PC-3 (cell line): ENCODE measurements around the gene BRD8. TPM values are rescaled to one million over a fixed set of nuclear protein-coding genes. Genes with fewer than 3 reads are reported as not detected.

Experiments
- ATAC-seq: fragments of 200-7000 bp; cut with Tn5 transposase; 2 replicates; pipeline ENCODE4 v1.9.1; 2020; ENCODE audit warnings: mild to moderate bottlenecking, moderate library complexity
- BruUV-seq: library from RNA; stranded (reverse); fragments of 400-500 nt; replicated peaks from 2 replicates; lab custom pipeline; 2021; lab: Mats Ljungman, UMichigan
- CTCF ChIA-PET: fragments of 300-600 bp; sonication (Branson Sonifier 250); formaldehyde crosslinking; loops from one replicate; lab custom pipeline; 2022; ENCODE audit warnings: antibody characterized with exemption; lab: Charles Lee
- POLR2A ChIA-PET: fragments of 300-600 bp; sonication (Branson Sonifier 250); formaldehyde crosslinking; loops from one replicate; lab custom pipeline; 2022; ENCODE audit warnings: antibody characterized with exemption; ENCODE audit not compliant: unreplicated experiment; lab: Charles Lee
- DNase-seq: peaks from one replicate; pipeline ENCODE4 v3.0.0-alpha.2; 2015
- H2AFZ ChIP-seq: fragments of 300-600 bp; sonication (generic); 2 replicates; pipeline ENCODE4 v1.6.0; 2016; ENCODE audit warnings: antibody characterized with exemption, low read length
- H3F3A ChIP-seq: fragments of 300-600 bp; sonication (generic); one replicate; pipeline ENCODE4 v1.6.0; 2017; ENCODE audit warnings: antibody characterized with exemption, low read length, control low read depth, mild to moderate bottlenecking; ENCODE audit not compliant: unreplicated experiment
- H3K27ac ChIP-seq: fragments of 300-600 bp; sonication (generic); 2 replicates; pipeline ENCODE4 v1.5.1; 2016; ENCODE audit warnings: mild to moderate bottlenecking, low read length
- H3K27me3 ChIP-seq: fragments of 300-600 bp; sonication (generic); 2 replicates; pipeline ENCODE4 v1.6.1; 2016; ENCODE audit warnings: low read length, mixed read lengths
- H3K36me3 ChIP-seq: fragments of 300-600 bp; sonication (generic); 2 replicates; pipeline ENCODE4 v1.6.1; 2016; ENCODE audit warnings: low read depth, mixed run types, low read length, mixed read lengths
- H3K4me1 ChIP-seq: fragments of 300-600 bp; sonication (generic); 2 replicates; pipeline ENCODE4 v1.5.1; 2016; ENCODE audit warnings: low read length; ENCODE audit not compliant: insufficient read depth
- H3K4me2 ChIP-seq: fragments of 300-600 bp; sonication (generic); 2 replicates; pipeline ENCODE4 v1.6.0; 2016; ENCODE audit warnings: low read length
- H3K4me3 ChIP-seq: fragments of 300-600 bp; sonication (generic); 2 replicates; pipeline ENCODE4 v1.5.1; 2016; ENCODE audit warnings: mild to moderate bottlenecking, low read length, mixed read lengths
- H3K79me2 ChIP-seq: fragments of 300-600 bp; sonication (generic); 2 replicates; pipeline ENCODE4 v1.6.1; 2017; ENCODE audit warnings: low read length, mixed read lengths
- H3K9ac ChIP-seq: fragments of 300-600 bp; sonication (generic); 2 replicates; pipeline ENCODE4 v1.6.0; 2016; ENCODE audit warnings: mild to moderate bottlenecking, low read length
- H3K9me2 ChIP-seq: fragments of 300-600 bp; sonication (generic); replicated peaks from 2 replicates; pipeline ENCODE4 v1.6.1; 2016; ENCODE audit warnings: mixed run types, low read length, mixed read lengths
- H3K9me3 ChIP-seq: fragments of 300-600 bp; sonication (generic); 2 replicates; pipeline ENCODE4 v1.6.1; 2016; ENCODE audit warnings: low read length, mixed read lengths
- H4K20me1 ChIP-seq: fragments of 300-600 bp; sonication (generic); 2 replicates; pipeline ENCODE4 v1.6.1; 2016; ENCODE audit warnings: low read length, mixed read lengths
- EZH2 ChIP-seq: fragments of 300-600 bp; sonication (generic); IDR thresholded peaks from one replicate; pipeline ENCODE4 v1.6.1; 2017; ENCODE audit warnings: antibody characterized with exemption, mild to moderate bottlenecking, low read length; ENCODE audit not compliant: unreplicated experiment
- EZH2phosphoT487 ChIP-seq: fragments of 300-600 bp; sonication (generic); IDR thresholded peaks from 2 replicates; pipeline ENCODE4 v1.6.1; 2018; ENCODE audit warnings: mild to moderate bottlenecking, antibody characterized with exemption, low read length, borderline replicate concordance
- intact Hi-C: fragments of 100-400 bp; cut with micrococcal nuclease; formaldehyde crosslinking; loops from 2 replicates; pipeline ENCODE4 v1.9.0; 2023
- total RNA-seq: library from RNA; depleted of rRNA; stranded (reverse); fragments of >200 nt; gene quantifications from 2 replicates; pipeline ENCODE4 v1.2.3, GENCODE V29; 2014
- TF ChIP-seq, protein P1 (sequence below): fragments of 300-600 bp; sonication (generic); conservative IDR thresholded peaks from 2 replicates; pipeline ENCODE4 v1.5.1; 2017; ENCODE audit warnings: antibody characterized with exemption, low read depth, mild to moderate bottlenecking, low read length

Gene BRD8
- total RNA-seq, 1 experiment from 2014 or later: 35.6 TPM

GRCh38 chr5:138224712-138225111, 46.3 kb upstream of the BRD8 start:
- H3K27ac ChIP-seq: no peak overlapping the region
- no peaks in the 10 kb centered on the region for H3K79me2 ChIP-seq
- H2AFZ ChIP-seq: no peak overlapping the region
- CTCF ChIA-PET: no interaction called here
- no peaks in the 10 kb centered on the region for H4K20me1 ChIP-seq
- H3K4me3 ChIP-seq: no peak overlapping the region
- no peaks in the 10 kb centered on the region for H3K4me1 ChIP-seq
- 0 out of 2 replicates have a peak, but pooled peaks cover 5% of the 10 kb centered on the region for H3K9me3 ChIP-seq
- H3K9ac ChIP-seq: no peak overlapping the region
- intact Hi-C loops: no loop called here
- no peak for DNase-seq
- TF ChIP-seq EZH2: no peak
- TF ChIP-seq, protein P1, sequence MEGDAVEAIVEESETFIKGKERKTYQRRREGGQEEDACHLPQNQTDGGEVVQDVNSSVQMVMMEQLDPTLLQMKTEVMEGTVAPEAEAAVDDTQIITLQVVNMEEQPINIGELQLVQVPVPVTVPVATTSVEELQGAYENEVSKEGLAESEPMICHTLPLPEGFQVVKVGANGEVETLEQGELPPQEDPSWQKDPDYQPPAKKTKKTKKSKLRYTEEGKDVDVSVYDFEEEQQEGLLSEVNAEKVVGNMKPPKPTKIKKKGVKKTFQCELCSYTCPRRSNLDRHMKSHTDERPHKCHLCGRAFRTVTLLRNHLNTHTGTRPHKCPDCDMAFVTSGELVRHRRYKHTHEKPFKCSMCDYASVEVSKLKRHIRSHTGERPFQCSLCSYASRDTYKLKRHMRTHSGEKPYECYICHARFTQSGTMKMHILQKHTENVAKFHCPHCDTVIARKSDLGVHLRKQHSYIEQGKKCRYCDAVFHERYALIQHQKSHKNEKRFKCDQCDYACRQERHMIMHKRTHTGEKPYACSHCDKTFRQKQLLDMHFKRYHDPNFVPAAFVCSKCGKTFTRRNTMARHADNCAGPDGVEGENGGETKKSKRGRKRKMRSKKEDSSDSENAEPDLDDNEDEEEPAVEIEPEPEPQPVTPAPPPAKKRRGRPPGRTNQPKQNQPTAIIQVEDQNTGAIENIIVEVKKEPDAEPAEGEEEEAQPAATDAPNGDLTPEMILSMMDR: no peak
- no peak for TF ChIP-seq EZH2phosphoT487
- H3K9me2 ChIP-seq: no peaks in the 10 kb centered on the region
- POLR2A ChIA-PET: no interaction called here
- H3K27me3 ChIP-seq: no peaks in the 10 kb centered on the region
- H3K36me3 ChIP-seq: no peaks in the 10 kb centered on the region
- ATAC-seq: no peak
- no peak overlapping the region for H3K4me2 ChIP-seq
- BruUV-seq: no TSS peak
- no peaks in the 10 kb centered on the region for H3F3A ChIP-seq

DNA sequence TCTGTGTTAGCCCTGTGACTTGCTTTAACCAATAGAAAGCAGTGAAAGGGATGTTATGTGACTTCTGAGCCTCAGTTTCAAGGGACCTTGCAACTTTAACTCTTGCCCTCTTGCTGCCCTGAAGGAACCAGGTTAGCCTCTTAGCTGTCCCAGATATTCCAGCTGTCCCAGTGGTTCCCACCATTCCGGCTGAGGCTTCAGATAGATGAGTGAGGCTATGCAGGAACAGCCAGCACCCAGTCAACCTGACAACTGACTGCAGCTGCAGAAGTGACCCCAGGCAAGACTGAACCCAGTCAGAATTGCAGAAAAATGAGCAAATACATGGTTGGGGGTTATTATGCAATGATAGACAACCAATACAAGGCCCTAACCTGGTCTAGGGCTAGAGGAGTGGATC, 45.1 kb upstream of the BRD8 start:
- TF ChIP-seq, protein P1: no peak
- TF ChIP-seq EZH2 (no peak), EZH2phosphoT487 (no peak)
- H3K79me2 ChIP-seq: no peaks in the 10 kb centered on the region
- no peaks in the 10 kb centered on the region for H3K9me2 ChIP-seq
- ChIA-PET CTCF (interaction anchor here (0.7 to 1.1 kb wide), 2 partner anchors 8 to 60 kb away, joined by 3 to 7 read pairs; no protein-coding TSS in a partner anchor), POLR2A (no interaction called here)
- no TSS peak for BruUV-seq
- no peak overlapping the region for H3K4me3 ChIP-seq
- H3F3A ChIP-seq: no peaks in the 10 kb centered on the region
- no peaks in the 10 kb centered on the region for H3K27me3 ChIP-seq
- H3K9ac ChIP-seq: no peak overlapping the region
- H4K20me1 ChIP-seq: no peaks in the 10 kb centered on the region
- no peak overlapping the region for H3K4me2 ChIP-seq
- H3K36me3 ChIP-seq: no peaks in the 10 kb centered on the region
- ATAC-seq: no peak
- H3K4me1 ChIP-seq: no peaks in the 10 kb centered on the region
- H2AFZ ChIP-seq: no peak overlapping the region
- no peak for DNase-seq
- H3K27ac ChIP-seq: no peak overlapping the region
- 0 out of 2 replicates have a peak, but pooled peaks cover 5% of the 10 kb centered on the region for H3K9me3 ChIP-seq
- intact Hi-C loops: no loop called here

DNA sequence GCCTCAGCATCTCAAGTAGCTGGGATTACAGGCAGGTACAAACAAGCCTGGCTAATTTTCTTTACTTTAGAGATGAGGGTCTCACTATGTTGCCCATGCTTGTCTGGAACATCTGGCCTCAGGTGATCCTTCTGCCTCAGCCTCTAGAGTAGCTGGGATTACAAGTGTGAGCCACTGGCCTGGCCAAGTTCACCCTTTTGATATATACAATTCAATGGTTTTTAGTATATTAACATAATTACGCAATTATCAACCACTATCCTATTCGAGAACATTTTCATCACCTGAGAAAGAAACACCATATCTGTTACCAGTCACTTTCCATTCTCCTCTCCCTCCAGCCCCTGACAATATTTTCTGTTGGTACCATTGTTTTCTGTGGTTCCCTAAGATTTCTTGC, 38.4 kb upstream of the BRD8 start:
- H3K9me2 ChIP-seq: no peaks in the 10 kb centered on the region
- intact Hi-C loops: no loop called here
- no TSS peak for BruUV-seq
- DNase-seq (no peak), ATAC-seq (no peak)
- H3K27ac ChIP-seq: no peak overlapping the region
- peaks cover 14% of the 10 kb centered on the region for H3K79me2 ChIP-seq
- no peak for TF ChIP-seq EZH2
- TF ChIP-seq, protein P1: no peak
- TF ChIP-seq EZH2phosphoT487: no peak
- H3K4me1 ChIP-seq: peaks cover 3% of the 10 kb centered on the region
- H3K4me2 ChIP-seq: no peak overlapping the region
- no peak overlapping the region for H2AFZ ChIP-seq
- no peaks in the 10 kb centered on the region for H4K20me1 ChIP-seq
- H3K9me3 ChIP-seq: no peaks in the 10 kb centered on the region
- ChIA-PET CTCF (interaction anchor here (0.6 kb wide), 1 partner anchor 166 kb away, joined by 3 read pairs; no protein-coding TSS in a partner anchor), POLR2A (no interaction called here)
- H3K36me3 ChIP-seq: no peaks in the 10 kb centered on the region
- H3K9ac ChIP-seq: no peak overlapping the region
- no peak overlapping the region for H3K4me3 ChIP-seq
- no peaks in the 10 kb centered on the region for H3F3A ChIP-seq
- H3K27me3 ChIP-seq: no peaks in the 10 kb centered on the region
